Measurements from ENCODE around the gene ARF6.
"Not testable (repeated sequence)": the region's sequence is repeated elsewhere in the genome, so short reads cannot be mapped to it uniquely, and the experiment has no call there.

Gene ARF6

DNA sequence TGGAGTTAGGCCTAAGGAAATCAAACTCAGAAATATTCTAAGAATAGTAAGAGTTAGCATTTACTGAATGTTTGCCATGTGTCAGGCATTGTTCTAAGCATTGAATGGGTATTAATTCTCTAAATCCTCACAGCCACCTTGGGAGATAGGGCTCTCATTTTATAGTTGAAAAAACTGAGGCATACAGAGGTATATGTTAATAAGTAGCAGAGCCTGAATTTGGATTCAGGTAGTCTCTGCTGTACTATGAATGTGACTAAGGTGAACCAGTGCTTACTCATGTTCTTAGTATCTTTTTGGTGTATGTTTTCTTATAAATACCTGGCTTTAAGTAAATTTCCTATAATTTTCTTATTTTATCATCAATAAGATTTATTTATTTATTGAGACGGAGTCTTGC, 8.1 kb downstream of the ARF6 start:
- TF ChIP-seq, protein P1, sequence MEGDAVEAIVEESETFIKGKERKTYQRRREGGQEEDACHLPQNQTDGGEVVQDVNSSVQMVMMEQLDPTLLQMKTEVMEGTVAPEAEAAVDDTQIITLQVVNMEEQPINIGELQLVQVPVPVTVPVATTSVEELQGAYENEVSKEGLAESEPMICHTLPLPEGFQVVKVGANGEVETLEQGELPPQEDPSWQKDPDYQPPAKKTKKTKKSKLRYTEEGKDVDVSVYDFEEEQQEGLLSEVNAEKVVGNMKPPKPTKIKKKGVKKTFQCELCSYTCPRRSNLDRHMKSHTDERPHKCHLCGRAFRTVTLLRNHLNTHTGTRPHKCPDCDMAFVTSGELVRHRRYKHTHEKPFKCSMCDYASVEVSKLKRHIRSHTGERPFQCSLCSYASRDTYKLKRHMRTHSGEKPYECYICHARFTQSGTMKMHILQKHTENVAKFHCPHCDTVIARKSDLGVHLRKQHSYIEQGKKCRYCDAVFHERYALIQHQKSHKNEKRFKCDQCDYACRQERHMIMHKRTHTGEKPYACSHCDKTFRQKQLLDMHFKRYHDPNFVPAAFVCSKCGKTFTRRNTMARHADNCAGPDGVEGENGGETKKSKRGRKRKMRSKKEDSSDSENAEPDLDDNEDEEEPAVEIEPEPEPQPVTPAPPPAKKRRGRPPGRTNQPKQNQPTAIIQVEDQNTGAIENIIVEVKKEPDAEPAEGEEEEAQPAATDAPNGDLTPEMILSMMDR (conservative IDR thresholded peaks at IDR 0.05) = no peak
- H3K27ac ChIP-seq = no peak overlapping the region

DNA sequence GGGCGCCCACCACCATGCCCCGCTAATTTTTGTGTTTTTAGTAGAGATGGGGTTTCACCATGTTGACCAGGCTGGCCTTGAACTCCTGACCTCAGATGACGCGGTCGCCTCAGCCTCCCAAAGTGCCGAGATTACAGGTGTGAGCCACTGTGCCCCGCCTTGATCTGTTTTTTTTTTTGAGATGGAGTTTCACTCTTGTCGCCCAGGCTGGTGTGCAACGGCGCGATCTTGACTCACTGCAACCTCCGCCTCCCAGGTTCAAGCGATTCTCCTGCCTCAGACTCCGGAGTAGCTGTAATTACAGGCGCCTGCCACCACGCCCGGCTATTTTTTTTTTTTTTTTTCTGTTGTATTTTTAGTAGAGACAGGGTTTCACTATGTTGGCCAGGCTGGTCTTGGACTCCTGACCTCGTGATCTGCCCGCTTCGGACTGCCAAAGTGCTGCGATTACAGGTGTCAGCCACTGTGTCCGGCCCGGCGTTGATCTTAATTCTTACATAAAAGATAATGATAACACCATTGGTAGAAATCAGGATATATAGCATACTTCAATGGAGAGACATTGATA, 9.9 kb downstream of the ARF6 start:
- H3K27ac ChIP-seq = not testable (repeated sequence)

DNA sequence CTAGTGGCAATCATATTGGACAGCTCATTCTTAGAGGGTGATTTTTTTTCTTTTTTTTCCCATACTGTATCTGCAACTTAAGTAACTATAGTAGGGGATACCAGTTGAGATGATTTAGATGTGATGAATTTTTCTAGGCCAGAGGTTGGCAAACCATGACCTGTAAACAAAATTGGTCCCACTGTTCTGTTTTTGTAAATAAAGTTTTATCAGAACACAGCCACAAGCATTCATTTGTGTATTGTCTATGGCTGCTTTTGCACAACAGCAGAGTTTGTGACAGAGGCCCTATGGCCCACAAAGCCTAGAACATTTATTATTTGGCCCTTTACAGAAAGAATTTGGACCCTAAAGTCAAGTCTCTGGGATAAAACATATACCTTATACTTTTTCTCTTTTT, 11.4 kb downstream of the ARF6 start:
- TF ChIP-seq, protein P1 (conservative IDR thresholded peaks at IDR 0.05) = no peak
- H3K27ac ChIP-seq = no peak overlapping the region

DNA sequence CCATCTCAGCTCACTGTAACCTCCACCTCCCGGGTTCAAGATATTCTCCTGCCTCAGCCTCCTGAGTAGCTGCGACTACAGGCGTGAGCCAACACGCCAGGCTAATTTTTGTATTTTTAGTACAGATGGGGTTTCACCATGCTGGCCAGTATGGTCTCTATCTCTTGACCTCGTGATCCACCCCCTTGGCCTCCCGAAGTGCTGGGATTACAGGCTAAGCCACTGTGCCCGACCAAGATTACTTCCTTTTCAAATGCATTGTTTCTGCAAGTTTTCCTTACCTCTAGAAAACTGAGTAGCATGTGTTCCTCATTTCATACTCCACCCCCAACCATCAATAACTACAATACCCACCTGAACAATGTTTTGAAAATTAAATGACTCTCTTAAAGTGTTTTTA, 13.1 kb downstream of the ARF6 start:
- TF ChIP-seq, protein P1 (conservative IDR thresholded peaks at IDR 0.05) = no peak
- no peak overlapping the region for H3K27ac ChIP-seq

DNA sequence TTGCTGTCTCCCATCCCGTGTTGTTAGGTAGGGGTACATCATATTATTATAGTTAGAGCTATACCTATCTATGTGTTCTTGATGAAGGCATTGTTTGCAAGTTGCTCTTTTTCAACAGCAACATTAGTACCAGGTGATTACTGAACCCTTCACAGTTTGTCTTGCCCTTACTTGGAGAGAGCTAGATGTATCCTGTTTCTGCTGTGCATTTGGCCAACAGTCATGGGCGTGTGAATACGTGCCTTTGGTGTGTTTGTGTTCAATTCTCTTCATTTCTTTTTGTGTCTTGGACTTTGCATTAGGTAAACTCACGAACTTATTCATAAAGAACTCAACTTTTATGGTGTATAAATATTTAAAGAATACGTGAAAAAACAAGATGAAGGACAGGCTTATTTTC, 14.3 kb downstream of the ARF6 start:
- H3K27ac ChIP-seq = no peak overlapping the region
- TF ChIP-seq, protein P1 (conservative IDR thresholded peaks at IDR 0.05) = no peak

DNA sequence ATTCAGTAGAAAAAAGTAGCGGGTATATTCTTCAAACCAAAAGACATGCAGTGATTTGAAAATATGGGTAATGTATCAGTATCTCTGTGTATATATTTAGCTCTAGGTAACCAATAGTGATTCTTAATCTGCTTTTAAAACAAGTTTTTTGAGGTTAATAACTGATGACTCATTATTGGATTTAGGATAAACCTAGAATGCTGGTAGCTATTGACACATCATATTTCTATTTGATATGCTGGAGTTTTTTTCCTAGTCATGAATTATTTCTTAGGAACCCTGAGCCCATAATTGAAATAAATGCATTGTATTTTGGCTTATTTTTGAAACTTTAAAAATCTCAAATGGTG, 15.5 kb downstream of the ARF6 start:
- TF ChIP-seq, protein P1 (conservative IDR thresholded peaks at IDR 0.05) = no peak
- H3K27ac ChIP-seq = no peak overlapping the region

DNA sequence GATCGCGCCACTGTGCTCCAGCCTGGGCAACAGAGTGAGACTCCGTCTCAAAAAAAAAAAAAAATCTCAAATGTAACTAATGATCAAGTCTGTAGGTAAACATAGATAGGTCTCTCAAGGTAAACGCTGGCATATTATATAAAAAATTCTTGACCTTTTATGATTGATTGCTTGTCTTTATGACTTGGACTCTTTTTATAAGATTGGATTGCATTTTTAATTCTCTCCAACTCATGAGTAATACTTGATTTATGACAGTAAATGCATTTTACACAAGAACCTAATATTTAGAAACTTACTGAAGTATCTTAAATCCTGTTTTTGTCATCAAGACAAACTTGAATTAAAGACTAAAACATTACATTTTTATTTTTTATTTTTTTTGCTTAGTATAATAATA, 16.1 kb downstream of the ARF6 start:
- TF ChIP-seq, protein P1 (conservative IDR thresholded peaks at IDR 0.05) = no peak
- H3K27ac ChIP-seq = no peak overlapping the region

DNA sequence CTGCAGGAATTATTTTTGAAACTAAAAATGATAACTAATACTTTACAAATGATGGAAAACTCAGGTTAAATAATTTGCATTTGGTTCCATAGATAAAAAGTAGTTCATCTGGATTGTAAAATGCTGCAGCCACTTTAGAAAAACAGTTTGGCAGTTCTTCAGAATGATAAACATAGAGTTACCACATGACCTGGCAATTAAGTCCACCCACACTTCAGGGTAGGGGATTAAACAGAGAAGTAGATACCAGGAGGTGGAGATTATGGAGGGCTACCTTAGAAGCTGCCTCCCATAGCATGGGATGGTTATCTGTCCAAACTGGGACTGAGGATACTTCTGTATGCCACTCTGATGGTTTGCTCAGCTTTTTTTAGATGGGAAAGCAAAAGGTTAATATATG, 22.2 kb downstream of the ARF6 start:
- H3K27ac ChIP-seq = peak overlapping the region; percentile 28
- TF ChIP-seq, protein P1 (conservative IDR thresholded peaks at IDR 0.05) = no peak

All from VCaP (cell line).